Measurements from ENCODE around the gene ZNF655. TPM values are rescaled to one million over a fixed set of nuclear protein-coding genes. Genes with fewer than 3 reads are reported as not detected.

The ZNF655 gene
- total and polyA plus RNA-seq, 2 of the 8 experiments (the other 6 are each of a cell fraction or from before 2014, with no cell fraction given) = 27.1 to 37.8 TPM

GRCh38 chr7:99616359-99617191 lies 58.1 kb downstream of the ZNF655 start, which contains the start of gene ZSCAN25 (continued):
- TF ChIP-seq TAF7 (optimal IDR thresholded peaks at IDR 0.05; ENCODE audit: borderline replicate concordance, low read depth, low read length) = peak; percentile 86
- TF ChIP-seq USF2 (IDR thresholded peaks at IDR 0.05; ENCODE audit: low read length) = no peak; the same call in 1 of the 2 replicates
- TF ChIP-seq CBX8 (IDR thresholded peaks at IDR 0.05; ENCODE audit: borderline replicate concordance, low read depth, low read length) = no peak
- no peak for TF ChIP-seq CHD1 (IDR thresholded peaks at IDR 0.05; ENCODE audit: low read depth, low read length)
- TF ChIP-seq SIX5 (IDR thresholded peaks at IDR 0.05; ENCODE audit: low read depth, low read length) = peak; percentile 10; the same call in 1 of the 2 replicates
- TF ChIP-seq ZNF274 (IDR thresholded peaks at IDR 0.05; ENCODE audit: borderline replicate concordance, extremely low read depth, low read length) = no peak
- TF ChIP-seq POLR2AphosphoS5 (IDR thresholded peaks at IDR 0.05; ENCODE audit: low read depth, low read length) = peak; percentile 90
- TF ChIP-seq HDAC6 (IDR thresholded peaks at IDR 0.05; ENCODE audit: low read depth, low read length) = no peak
- TF ChIP-seq KDM4A (IDR thresholded peaks at IDR 0.05; ENCODE audit: low read depth, low read length, severe bottlenecking) = peak; percentile 87
- TF ChIP-seq MAFK (IDR thresholded peaks at IDR 0.05; ENCODE audit: low read depth, low read length) = no peak
- TF ChIP-seq CBX5 (IDR thresholded peaks at IDR 0.05; ENCODE audit: low read depth, low read length) = no peak
- TF ChIP-seq RAD21 (IDR thresholded peaks at IDR 0.05 in 1 of 2, conservative IDR thresholded peaks at IDR 0.05 in 1 of 2; ENCODE audit: low read depth in 2 of 2, low read length in 2 of 2) = peak; percentile 37 to 65
- peak; percentile 74; the same call in 1 of the 2 replicates for TF ChIP-seq E2F6 (IDR thresholded peaks at IDR 0.05)
- TF ChIP-seq SP2 (IDR thresholded peaks at IDR 0.05; ENCODE audit: low read length) = peak; percentile 100
- 0 out of 2 replicates have a peak, but pooled peaks have one; percentile 33 for TF ChIP-seq TEAD4 (IDR thresholded peaks at IDR 0.05; ENCODE audit: low read depth, low read length)
- TF ChIP-seq HDAC2 (IDR thresholded peaks at IDR 0.05; ENCODE audit: borderline replicate concordance in 1 of 2, low read depth in 2 of 2, low read length in 2 of 2) = no peak
- no peak for TF ChIP-seq ATF3 (IDR thresholded peaks at IDR 0.05; ENCODE audit: insufficient read depth, low read depth, low read length)
- TF ChIP-seq SP4 (IDR thresholded peaks at IDR 0.05; ENCODE audit: low read length) = peak; percentile 48; the same call in 1 of the 2 replicates
- TF ChIP-seq CREB1 (IDR thresholded peaks at IDR 0.05) = peak; percentile 78
- peak in 1 of 2 experiments; percentile 15; a peak in 1 of 3 replicates for TF ChIP-seq EP300 (IDR thresholded peaks at IDR 0.05; ENCODE audit: borderline replicate concordance in 1 of 2, low read depth in 2 of 2, low read length in 2 of 2)
- TF ChIP-seq RXRA (IDR thresholded peaks at IDR 0.05; ENCODE audit: insufficient read depth, low read depth, low read length) = no peak

Measured in H1 (cell line).